ENCODE results near the gene RFTN2. TPM values are rescaled to one million over a fixed set of nuclear protein-coding genes. Genes with fewer than 3 reads are reported as not detected.
"Not testable (repeated sequence)": the region's sequence is repeated elsewhere in the genome, so short reads cannot be mapped to it uniquely, and the experiment has no call there.

The RFTN2 gene
- total and polyA plus RNA-seq, 2 experiments from 2014 or later, result 0.42 to 2.1 TPM

DNA sequence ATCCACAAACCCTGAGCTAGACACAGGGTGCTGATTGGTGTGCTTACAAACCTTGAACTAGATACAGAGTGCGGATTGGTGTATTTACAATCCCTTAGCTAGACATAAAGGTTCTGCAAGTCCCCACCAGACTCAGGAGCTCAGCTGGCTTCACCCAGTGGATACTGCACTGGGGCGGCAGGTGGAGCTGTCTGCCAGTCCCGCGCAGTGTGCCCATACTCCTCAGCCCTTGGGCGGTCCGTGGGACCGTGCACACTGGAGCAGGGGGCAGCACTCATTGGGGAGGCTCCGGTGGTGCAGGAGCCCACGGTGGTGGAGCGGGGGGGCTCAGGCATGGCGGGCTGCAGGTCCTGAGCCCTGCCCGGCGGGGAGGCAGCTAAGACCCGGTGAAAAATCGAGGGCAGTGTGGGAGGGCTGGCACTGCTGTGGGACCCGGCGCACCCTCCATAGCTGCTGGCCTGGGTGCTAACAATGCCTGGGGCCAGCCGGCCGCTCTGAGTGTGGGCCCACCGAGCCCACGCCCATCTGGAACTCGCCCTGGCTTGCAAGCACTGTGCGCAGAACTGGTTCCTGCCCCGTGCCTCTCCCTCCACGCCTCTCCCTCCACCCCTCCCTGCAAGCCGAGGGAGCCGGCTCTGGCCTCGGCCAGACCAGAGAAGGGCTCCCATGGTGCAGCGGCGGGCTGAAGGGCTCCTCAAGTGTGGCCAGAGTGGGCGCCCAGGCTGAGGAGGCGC, 83.9 kb downstream of the RFTN2 start:
- Histone ChIP-seq H4K20me1 (replicated peaks; ENCODE audit: insufficient read depth) (no peaks in the 10 kb centered on the region), H3F3A (replicated peaks; ENCODE audit: low read depth) (no peaks in the 10 kb centered on the region), H2AFZ (no peak overlapping the region), H3K36me3 (ENCODE audit: insufficient read depth) (peaks cover 7% of the 10 kb centered on the region; the same call in 1 of the 2 replicates), H3K79me2 (replicated peaks; ENCODE audit: insufficient read depth) (no peaks in the 10 kb centered on the region), H3K4me1 (ENCODE audit: insufficient read depth) (peaks cover 42% of the 10 kb centered on the region), H3K27me3 (ENCODE audit: insufficient read depth) (no peaks in the 10 kb centered on the region), H3K9me2 (ENCODE audit: insufficient read depth) (no peaks in the 10 kb centered on the region), H3K27ac (ENCODE audit: low read depth) (no peak overlapping the region), H3K4me3 (no peak overlapping the region), H3K4me2 (no peak overlapping the region)
- DNase-seq (ENCODE audit: low spot score) (no peak), ATAC-seq (peak; percentile 25; the same call in 1 of the 3 replicates)
- Mint-ChIP-seq H3K36me3 (ENCODE audit: low read depth) (peaks cover 44% of the 10 kb centered on the region), H3K4me1 (peaks cover 20% of the 10 kb centered on the region), H3K4me3 (no peak overlapping the region), H3K27ac (no peak overlapping the region), H3K9me3 (peaks cover 29% of the 10 kb centered on the region), H3K27me3 (ENCODE audit: insufficient read depth, low read depth, poor library complexity) (peaks cover 8% of the 10 kb centered on the region)
- no peak for TF ChIP-seq STAT1 (IDR thresholded peaks at IDR 0.05; ENCODE audit: unreplicated experiment)
- TF ChIP-seq, protein P1, sequence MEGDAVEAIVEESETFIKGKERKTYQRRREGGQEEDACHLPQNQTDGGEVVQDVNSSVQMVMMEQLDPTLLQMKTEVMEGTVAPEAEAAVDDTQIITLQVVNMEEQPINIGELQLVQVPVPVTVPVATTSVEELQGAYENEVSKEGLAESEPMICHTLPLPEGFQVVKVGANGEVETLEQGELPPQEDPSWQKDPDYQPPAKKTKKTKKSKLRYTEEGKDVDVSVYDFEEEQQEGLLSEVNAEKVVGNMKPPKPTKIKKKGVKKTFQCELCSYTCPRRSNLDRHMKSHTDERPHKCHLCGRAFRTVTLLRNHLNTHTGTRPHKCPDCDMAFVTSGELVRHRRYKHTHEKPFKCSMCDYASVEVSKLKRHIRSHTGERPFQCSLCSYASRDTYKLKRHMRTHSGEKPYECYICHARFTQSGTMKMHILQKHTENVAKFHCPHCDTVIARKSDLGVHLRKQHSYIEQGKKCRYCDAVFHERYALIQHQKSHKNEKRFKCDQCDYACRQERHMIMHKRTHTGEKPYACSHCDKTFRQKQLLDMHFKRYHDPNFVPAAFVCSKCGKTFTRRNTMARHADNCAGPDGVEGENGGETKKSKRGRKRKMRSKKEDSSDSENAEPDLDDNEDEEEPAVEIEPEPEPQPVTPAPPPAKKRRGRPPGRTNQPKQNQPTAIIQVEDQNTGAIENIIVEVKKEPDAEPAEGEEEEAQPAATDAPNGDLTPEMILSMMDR (conservative IDR thresholded peaks at IDR 0.05; ENCODE audit: low read depth in 2 of 2), result peak; percentile 12 to 47; a peak in 2 of 4 replicates

DNA sequence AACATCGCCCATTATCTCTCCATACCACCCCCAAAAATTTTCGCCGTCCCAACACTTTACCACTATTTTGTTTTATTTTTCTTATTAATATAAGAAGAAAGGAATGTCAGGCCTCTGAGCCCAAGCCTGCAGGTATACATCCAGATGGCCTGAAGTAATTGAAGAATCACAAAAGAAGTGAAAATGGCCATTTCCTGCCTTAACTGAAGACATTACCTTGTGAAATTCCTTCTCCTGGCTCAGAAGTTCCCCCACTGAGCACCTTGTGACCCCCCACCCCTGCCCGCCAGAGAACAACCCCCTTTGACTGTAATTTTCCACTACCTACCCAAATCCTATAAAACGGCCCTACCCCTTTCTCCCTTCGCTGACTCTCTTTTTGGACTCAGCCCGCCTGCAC, 88.1 kb downstream of the RFTN2 start:
- DNase-seq (ENCODE audit: low spot score), result peak; percentile 53
- H3K27ac ChIP-seq (ENCODE audit: low read depth), result peak overlapping the region; percentile 98
- not testable (repeated sequence) for H3K4me3 Mint-ChIP-seq; ATAC-seq; H3K79me2 ChIP-seq (replicated peaks; ENCODE audit: insufficient read depth); H2AFZ ChIP-seq; H3K27ac Mint-ChIP-seq; H3K4me3 ChIP-seq; H4K20me1 ChIP-seq (replicated peaks; ENCODE audit: insufficient read depth); H3K4me1 Mint-ChIP-seq; H3F3A ChIP-seq (replicated peaks; ENCODE audit: low read depth); H3K27me3 ChIP-seq (ENCODE audit: insufficient read depth); H3K27me3 Mint-ChIP-seq (ENCODE audit: insufficient read depth, low read depth, poor library complexity); H3K9me2 ChIP-seq (ENCODE audit: insufficient read depth)
- TF ChIP-seq NANOG (IDR thresholded peaks at IDR 0.05; ENCODE audit: borderline replicate concordance) (peak; percentile 97), POLR2AphosphoS5 (IDR thresholded peaks at IDR 0.05; ENCODE audit: low read depth) (peak; percentile 59; the same call in 1 of the 2 replicates)
- peak overlapping the region; percentile 47 for H3K4me2 ChIP-seq
- H3K4me1 ChIP-seq (ENCODE audit: insufficient read depth), result peaks cover 42% of the 10 kb centered on the region
- H3K36me3 ChIP-seq (ENCODE audit: insufficient read depth), result peaks cover 18% of the 10 kb centered on the region
- peaks cover 14% of the 10 kb centered on the region for H3K9me3 Mint-ChIP-seq
- H3K36me3 Mint-ChIP-seq (ENCODE audit: low read depth), result peaks cover 28% of the 10 kb centered on the region

DNA sequence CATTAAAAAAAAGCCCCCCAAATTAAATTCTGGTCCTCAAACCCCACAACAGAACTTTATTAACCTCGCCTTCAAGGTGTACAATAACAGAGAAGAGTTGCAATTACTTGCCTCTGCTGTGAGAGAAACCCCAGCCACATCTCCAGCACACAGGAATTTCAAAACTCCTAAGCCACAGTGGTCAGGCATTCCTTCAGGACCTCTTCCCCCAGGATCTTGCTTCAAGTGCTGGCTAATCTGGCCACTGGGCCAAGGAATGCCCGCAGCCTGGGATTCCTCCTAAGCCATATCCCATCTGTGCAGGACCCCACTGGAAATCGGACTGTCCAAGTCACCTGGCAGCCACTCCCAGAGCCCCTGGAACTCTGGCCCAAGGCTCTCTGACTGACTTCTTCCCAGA, 95.2 kb downstream of the RFTN2 start:
- H3K79me2 ChIP-seq (replicated peaks; ENCODE audit: insufficient read depth); H2AFZ ChIP-seq; ATAC-seq; H3K4me3 Mint-ChIP-seq; H3K9me3 Mint-ChIP-seq; H3K27ac Mint-ChIP-seq; H3K27me3 ChIP-seq (ENCODE audit: insufficient read depth); H3K27me3 Mint-ChIP-seq (ENCODE audit: insufficient read depth, low read depth, poor library complexity); H4K20me1 ChIP-seq (replicated peaks; ENCODE audit: insufficient read depth); H3K36me3 Mint-ChIP-seq (ENCODE audit: low read depth); H3F3A ChIP-seq (replicated peaks; ENCODE audit: low read depth); DNase-seq (ENCODE audit: low spot score): not testable (repeated sequence)
- peaks cover 14% of the 10 kb centered on the region for H3K4me1 Mint-ChIP-seq
- peaks cover 13% of the 10 kb centered on the region; the same call in 1 of the 2 replicates for H3K9me2 ChIP-seq (ENCODE audit: insufficient read depth)
- peaks cover 11% of the 10 kb centered on the region; the same call in 1 of the 2 replicates for H3K36me3 ChIP-seq (ENCODE audit: insufficient read depth)
- H3K4me2 ChIP-seq, result peak overlapping the region; percentile 78
- peak overlapping the region; percentile 52 for H3K4me3 ChIP-seq
- H3K4me1 ChIP-seq (ENCODE audit: insufficient read depth), result peaks cover 37% of the 10 kb centered on the region
- H3K27ac ChIP-seq (ENCODE audit: low read depth), result peak overlapping the region; percentile 89; the same call in 1 of the 2 replicates

All from GM23338 (cell line).